NCI-H2196 (cell line): Measurements from ENCODE around the gene RAB27B.

Experiments used
- DNase-seq: peaks from one replicate; lab custom pipeline; 2025; ENCODE audit not compliant: unreplicated experiment; lab: John Stamatoyannopoulos, UW

The RAB27B gene

GRCh38 chr18:54859667-54860421 lies 31.6 kb downstream of the RAB27B start:
- no peak for DNase-seq

- no peak for DNase-seq
Observed at GRCh38 chr18:54860941-54861340, 32.7 kb downstream of the RAB27B start.

- DNase-seq, result no peak
Observed at GRCh38 chr18:54867131-54867530, 38.9 kb downstream of the RAB27B start.

GRCh38 chr18:54871231-54871630 lies 43.0 kb downstream of the RAB27B start:
- DNase-seq, result no peak

- DNase-seq, result no peak
Observed at GRCh38 chr18:54872681-54873080, 44.4 kb downstream of the RAB27B start.

- no peak for DNase-seq
Observed at GRCh38 chr18:54873884-54874255, 45.6 kb downstream of the RAB27B start.

- DNase-seq, result no peak
Observed at GRCh38 chr18:54875063-54875462, 46.8 kb downstream of the RAB27B start.

- DNase-seq, result no peak
Observed at GRCh38 chr18:54877076-54877475, 48.8 kb downstream of the RAB27B start.

- DNase-seq, result no peak
Observed at GRCh38 chr18:54878159-54878622, 49.9 kb downstream of the RAB27B start.

- DNase-seq, result no peak
Observed at GRCh38 chr18:54878659-54879358, 50.5 kb downstream of the RAB27B start.

GRCh38 chr18:54879691-54880090 lies 51.4 kb downstream of the RAB27B start:
- DNase-seq, result no peak

- no peak for DNase-seq
Observed at GRCh38 chr18:54880395-54881105, 52.3 kb downstream of the RAB27B start.

GRCh38 chr18:54881229-54881768 lies 53.0 kb downstream of the RAB27B start:
- no peak for DNase-seq

GRCh38 chr18:54882318-54882717 lies 54.0 kb downstream of the RAB27B start:
- no peak for DNase-seq

- DNase-seq, result no peak
Observed at GRCh38 chr18:54883816-54884604, 55.7 kb downstream of the RAB27B start.

GRCh38 chr18:54888378-54888777 lies 60.1 kb downstream of the RAB27B start:
- DNase-seq, result no peak

GRCh38 chr18:54888933-54889332 lies 60.7 kb downstream of the RAB27B start:
- DNase-seq, result no peak

- DNase-seq, result no peak
Observed at GRCh38 chr18:54899500-54899899, 71.2 kb downstream of the RAB27B start.

GRCh38 chr18:54900290-54900689 lies 72.0 kb downstream of the RAB27B start:
- no peak for DNase-seq

- DNase-seq, result no peak
Observed at GRCh38 chr18:54904581-54904980, 76.3 kb downstream of the RAB27B start.

- no peak for DNase-seq
Observed at GRCh38 chr18:54905629-54906028, 77.4 kb downstream of the RAB27B start.
